ENCODE results near the gene UBAC2.

- no peak for TF ChIP-seq CTCF (IDR thresholded peaks at IDR 0.05)
- TF ChIP-seq ZFX (IDR thresholded peaks at IDR 0.05; ENCODE audit: borderline replicate concordance) = no peak
Measured at GRCh38 chr13:99159331-99160061, 41.2 kb upstream of the UBAC2 start.
